HUDEP-2 (cell line): ENCODE results near the gene SMIM26.
"Not testable (repeated sequence)": the region's sequence is repeated elsewhere in the genome, so short reads cannot be mapped to it uniquely, and the experiment has no call there.

Source experiments
- DNase-seq, 76 experiments: peaks; one replicate each; lab custom pipeline; 2025; ENCODE audit not compliant: unreplicated experiment in 76 of 76; lab: John Stamatoyannopoulos, UW

Gene SMIM26, protein sequence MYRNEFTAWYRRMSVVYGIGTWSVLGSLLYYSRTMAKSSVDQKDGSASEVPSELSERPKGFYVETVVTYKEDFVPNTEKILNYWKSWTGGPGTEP

DNA sequence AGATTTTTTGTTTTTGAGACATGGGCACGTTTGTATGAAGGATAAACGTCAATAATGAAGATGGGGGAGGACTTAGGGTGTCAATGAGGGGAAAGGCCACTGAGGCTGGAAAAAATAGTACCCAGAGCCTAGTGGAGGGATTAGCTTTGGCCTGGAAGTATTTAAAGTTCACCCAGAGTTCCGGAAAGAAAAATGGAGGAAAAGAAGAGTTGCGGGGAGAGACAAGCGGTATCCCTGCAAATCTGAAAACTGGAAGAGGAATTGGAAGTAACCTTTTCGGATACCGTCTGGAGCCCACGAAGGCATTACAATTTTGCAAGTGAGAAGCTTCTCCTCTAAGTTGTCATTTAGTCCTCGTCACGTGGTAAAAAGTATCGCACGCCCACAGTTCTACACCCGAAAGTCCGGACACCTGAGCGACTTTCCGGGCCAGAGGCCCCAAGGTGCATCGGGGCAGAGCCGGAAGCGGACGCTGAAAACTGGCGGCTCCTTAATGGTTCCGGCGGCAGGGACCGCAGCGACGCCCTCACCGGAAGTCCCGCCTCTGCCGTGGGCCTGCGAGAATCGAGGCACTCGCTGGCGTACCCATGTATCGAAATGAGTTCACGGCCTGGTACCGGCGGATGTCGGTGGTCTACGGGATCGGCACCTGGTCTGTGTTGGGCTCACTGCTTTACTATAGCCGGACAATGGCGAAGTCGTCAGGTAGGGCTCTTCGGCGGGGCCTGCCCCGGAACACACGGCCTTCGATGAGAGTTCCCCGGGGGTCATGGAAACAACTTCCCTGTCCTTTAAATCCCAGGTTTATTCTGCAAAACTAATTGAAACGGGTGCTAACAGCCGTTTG, at the start of gene SMIM26:
TSS of gene SMIM26 (plus strand) at position 541 of the 847 bp plus-strand sequence. CDS start at position 588, 47 bp downstream.
- DNase-seq, result peak in 75 of 76 experiments; percentile 47 to 96 (median 85)

GRCh38 chr20:18522066-18522465, 45.2 kb upstream of the SMIM26 start:
- DNase-seq, result not testable (repeated sequence)

DNA sequence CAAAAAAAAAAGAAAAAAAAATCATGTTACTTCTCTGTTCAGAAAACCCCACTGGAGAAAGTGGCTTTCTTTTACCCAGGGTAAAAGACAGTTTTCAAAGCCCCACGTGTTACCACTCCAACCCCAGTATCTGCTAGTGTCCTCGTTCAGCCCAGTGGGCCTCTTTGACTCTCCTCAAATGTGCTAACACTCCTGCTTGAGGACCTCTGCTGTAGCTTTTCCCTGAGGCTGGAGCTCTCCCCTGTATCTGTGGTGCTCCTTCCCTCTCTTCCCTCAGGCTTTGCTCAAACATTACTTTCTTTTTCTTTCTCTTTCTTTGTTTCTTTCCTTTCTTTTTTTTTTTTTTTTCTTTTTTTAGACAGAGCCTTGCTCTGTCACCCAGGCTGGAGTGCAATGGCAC, 44.2 kb upstream of the SMIM26 start:
- no peak for DNase-seq

DNA sequence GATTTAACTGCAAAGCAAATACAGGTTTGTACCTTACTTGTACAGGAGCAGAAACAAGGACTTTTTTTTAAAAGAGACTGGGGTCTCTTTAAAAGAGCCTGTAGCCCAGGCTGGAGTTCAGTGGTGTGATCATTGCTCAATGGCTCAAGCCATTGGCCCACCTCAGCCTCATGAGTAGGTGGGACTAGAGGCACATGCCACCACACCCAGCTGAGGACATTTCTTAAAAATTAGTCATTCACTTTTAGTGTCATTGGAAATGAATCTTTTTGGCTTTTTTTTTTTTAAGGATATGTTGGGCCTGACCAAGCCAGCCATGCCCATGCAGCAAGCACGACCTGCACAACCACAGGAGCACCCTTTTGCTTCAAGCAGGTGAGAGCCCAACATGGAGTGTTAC, 42.6 kb upstream of the SMIM26 start:
- no peak for DNase-seq

DNA sequence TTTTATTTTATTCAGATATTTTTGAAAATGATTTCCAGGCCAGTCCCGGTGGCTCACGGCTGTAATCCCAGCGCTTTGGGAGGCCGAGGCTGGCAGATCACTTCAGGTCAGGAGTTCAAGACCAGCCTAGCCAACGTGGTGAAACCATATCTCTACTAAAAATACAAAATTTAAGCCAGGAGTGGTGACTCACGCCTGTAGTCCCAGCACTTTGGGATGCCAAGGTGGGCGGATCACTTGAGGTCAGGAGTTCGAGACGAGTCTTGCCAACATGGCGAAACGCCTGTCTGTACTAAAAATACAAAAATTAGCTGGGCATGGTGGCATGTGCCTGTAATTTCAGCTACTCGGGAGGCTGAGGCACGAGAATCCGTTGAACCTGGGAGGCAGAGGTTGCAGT, 40.5 kb upstream of the SMIM26 start:
- DNase-seq, result not testable (repeated sequence)

DNA sequence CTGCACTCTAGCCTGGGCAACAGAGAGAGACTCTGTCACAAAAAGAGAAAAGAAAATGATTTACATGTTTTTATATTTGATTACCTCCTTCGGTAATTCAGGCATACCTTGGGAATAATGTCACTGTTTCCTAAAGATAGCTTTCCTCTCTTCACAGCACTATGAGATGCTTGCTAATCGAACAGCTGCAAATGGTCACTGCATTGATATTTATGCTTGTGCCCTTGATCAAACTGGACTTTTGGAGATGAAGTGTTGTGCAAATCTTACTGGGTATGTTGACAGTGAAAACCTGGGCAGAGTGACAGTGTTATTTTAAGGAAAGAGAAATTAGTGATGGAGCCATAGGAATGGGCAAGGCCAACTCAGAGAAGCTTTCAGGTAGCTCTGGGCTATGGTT, 39.9 kb upstream of the SMIM26 start:
- no peak for DNase-seq

- DNase-seq, result no peak
Observed at GRCh38 chr20:18527836-18528235, 39.4 kb upstream of the SMIM26 start.

DNA sequence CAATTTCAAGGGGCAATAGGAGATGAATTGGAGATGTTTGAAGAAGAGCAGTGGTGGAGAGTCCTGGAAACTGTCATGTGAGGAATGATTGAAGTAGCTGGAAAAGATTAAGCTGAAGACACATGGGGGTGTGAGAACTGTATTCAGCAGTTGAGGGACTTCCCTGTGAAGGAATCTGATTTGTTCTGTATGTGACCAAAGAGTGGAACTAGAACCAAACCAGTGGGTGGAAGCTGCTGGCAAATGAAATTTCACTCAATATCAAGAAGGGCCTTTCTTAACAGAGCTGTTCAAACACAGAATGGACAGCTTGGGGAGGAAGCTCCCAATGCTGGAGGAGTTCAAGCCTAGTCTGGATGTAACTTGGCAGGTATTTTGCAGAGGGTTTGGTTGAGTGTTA, 38.2 kb upstream of the SMIM26 start:
- no peak for DNase-seq

- no peak for DNase-seq
Observed at GRCh38 chr20:18532626-18533025, 34.6 kb upstream of the SMIM26 start.

GRCh38 chr20:18533491-18533890, 33.7 kb upstream of the SMIM26 start:
- DNase-seq, result no peak

GRCh38 chr20:18533978-18534644, 33.1 kb upstream of the SMIM26 start:
- no peak for DNase-seq

- DNase-seq, result no peak
Observed at GRCh38 chr20:18537651-18538050, 29.6 kb upstream of the SMIM26 start.

DNA sequence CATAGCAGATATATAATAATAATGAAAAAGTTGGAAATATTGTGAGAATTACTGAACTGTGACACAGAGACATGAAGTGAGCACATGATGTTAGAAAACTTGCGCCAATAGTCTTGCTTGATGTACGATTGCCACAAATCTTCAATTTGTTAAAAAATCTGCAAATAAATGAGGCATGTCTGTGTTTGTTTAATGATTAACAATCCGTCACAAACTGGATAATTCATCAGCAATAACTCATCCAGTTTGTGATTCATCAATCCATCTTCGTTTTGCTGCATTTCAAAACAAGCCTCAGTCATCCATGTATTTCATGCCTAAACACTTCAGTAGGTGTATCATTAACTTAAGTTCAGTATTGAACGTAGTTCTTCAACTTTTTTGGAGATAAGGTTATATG, 25.5 kb upstream of the SMIM26 start:
- no peak for DNase-seq

DNA sequence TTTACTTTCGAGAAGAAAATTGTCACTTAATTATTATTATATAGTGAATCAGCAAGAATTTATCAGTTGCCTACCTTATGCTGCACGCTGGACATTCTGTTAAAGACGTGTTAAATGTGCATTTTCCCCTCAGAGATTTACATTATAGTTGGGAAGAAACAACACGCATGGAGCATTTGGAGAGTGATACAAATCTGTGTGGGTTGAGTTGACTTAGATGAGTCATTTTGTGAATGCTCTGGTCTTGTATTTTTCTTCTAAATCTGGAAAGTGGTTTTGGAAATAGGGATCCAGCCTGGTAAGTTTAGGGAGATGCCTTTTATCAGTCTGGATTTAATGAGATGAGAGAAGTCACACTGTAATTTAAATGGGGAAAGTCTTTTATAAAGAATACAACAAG, 24.0 kb upstream of the SMIM26 start:
- no peak for DNase-seq

DNA sequence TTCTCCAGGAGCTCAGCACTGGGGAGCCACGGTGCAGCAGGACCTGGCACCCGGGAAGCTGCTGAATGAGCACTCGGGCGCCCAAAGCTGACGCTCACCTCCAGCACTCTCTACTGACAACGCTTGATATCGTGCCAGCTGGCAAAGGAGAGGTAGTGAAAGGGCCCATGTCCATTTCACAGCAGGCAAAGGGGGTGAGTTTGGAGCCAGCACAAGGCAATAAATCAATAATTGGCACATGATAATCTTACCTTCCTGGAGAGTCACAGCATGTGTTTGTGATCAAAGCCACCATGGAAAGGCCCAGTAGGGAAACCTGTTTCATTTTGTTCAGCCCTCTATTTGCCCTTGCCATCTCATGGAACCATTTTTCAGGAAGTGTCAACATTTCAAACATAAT, 23.3 kb upstream of the SMIM26 start:
- no peak for DNase-seq

DNA sequence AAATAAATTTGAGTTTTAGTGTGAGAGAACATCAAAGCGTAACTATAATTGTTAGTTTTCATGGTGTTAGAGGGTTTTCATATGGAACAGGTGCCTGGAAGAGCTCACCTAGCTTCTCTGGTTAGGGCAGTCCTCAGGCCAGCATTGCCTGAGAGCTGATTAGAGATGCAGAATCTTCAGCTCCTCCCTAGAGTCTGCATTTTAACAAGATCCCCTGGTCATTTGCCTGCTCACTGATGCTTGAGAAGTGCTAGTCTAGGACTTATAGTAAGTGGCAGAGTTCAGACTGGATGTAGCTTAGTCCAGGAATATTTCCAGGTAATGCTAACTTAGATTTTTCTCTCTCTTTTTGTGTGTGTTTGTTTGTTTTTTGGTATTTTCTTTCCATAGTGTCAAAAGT, 21.7 kb upstream of the SMIM26 start:
- DNase-seq, result no peak

GRCh38 chr20:18548465-18548864, 18.8 kb upstream of the SMIM26 start:
- DNase-seq, result no peak

GRCh38 chr20:18553746-18554145, 13.5 kb upstream of the SMIM26 start:
- no peak for DNase-seq

DNA sequence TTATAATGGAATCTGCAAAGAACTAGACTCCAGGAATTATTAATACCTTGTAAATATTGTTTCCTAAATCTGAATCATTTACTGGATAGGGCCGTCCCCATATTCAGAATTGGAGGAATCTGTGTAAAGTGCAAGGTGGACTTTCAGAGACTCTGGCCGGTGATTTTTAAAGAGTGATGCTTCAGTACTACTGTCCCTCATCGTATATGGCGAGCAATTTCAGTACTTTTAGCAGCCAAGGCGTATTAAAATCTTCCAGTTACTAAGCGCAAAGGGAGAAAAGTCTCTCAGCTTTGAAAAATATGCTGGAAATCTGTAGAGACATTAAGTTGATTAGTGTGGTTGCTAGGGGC, 483 bp downstream of the SMIM26 start:
- DNase-seq, result no peak

- DNase-seq, result no peak
Observed at GRCh38 chr20:18571009-18571408, 3.8 kb downstream of the SMIM26 start.

- DNase-seq, result no peak
Observed at GRCh38 chr20:18571578-18571977, 4.3 kb downstream of the SMIM26 start.

- no peak for DNase-seq
Observed at GRCh38 chr20:18577942-18578341, 10.7 kb downstream of the SMIM26 start.
